ENCODE results near the gene ZNF174.
A peak's percentile ranks its signal among the peaks of the same experiment; 100 is the strongest.

ZNF174 gene

DNA sequence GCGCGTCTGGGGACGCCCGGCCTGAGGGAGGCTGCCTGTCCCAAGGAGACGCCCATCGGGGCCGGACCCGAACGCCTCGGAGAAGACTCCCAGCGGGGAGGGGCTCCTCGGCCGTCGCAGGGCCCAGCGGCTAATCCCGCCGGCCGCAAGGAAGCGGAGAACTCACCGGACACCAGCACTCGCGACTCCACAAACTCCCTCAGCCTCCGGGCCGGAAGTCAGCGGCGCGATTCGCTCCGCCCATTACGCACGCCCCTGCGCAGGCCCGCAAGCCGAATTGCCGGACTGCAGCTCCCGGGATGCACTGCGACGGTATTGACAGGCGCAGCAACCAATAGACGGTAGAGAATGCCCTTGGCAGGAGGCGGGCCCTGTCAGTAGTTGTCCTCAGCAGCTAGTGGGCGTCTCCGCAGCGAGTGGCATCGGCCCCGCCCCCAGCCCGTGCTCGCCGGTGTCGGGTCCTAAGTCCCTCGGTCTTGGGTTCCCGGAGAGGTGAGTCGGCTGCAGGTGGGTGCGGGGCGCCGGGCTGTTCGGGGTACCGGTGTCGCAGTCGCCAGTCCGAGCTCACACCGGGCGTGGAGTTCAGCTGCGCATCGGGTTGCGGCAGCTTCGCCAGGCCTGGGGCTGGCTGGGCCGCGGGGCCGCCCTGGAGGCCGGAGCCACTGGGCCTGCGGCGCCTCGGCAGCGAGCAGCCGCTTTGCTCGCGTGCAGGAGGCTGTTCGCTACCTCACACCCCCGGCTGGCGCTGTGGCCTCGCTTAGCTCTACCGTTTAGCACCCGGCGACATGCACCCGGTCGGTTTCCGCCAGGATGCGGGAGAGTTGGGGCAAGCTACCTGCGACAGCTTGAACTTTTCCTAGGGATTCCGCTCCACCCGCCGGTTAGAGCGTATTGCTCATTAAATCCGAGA is at the start of gene ZNF174, which contains the start of gene ZSCAN32:
ZNF174 (plus strand) TSS at position 437 of the 910 bp plus-strand sequence. CDS start 790 bp downstream, outside the sequence.
ZSCAN32 (minus strand) TSS at position 226 of the 910 bp plus-strand sequence. CDS start 3,447 bp downstream, outside the sequence.
- DNase-seq: peak; percentile 98

DNA sequence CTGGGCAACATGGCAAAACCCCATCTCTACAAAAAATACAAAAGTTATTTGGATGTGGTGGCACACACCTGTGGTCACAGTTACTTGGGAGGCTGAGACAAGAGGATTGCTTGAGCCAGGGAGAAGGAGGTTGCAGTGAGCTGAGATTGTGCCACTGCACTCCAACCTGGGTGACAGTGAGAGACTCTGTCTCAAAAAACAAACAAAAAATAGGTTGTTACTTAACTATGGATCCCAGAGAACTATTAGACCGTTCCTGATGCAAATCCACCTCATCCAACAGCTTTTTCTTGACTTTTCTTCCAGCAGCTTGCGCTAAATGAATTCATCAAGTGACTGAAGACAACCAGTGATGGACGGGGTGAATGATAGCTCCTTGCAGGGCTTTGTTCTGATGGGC is 45.4 kb upstream of the ZNF174 start, which contains the start of gene OR2C1:
OR2C1 (plus strand) TSS at position 301 of the 400 bp plus-strand sequence; CDS start at position 353, 52 bp downstream.
- DNase-seq: no peak

- no peak for DNase-seq
These were observed 44.9 kb upstream of the ZNF174 start for GRCh38 chr16:3356118-3356517.

DNA sequence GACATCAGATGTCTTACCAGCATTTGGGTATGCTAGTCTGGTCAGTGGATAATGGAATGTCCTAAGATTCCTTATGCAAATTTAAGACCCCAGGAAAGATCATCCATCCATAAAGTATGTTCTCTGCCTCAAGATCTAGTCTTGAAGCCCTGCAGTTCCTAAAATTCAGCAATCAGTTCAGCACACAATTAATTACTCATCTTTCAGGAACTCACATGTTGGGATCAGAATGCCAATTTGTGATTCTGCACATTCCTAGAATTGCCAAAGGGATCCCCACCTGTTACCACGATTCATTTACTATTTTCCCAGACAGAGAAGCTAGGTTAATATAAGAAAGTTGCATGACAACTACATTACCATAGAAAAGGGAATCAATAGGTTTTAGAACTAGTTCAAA is 42.1 kb upstream of the ZNF174 start:
- DNase-seq: no peak

- no peak for DNase-seq
These were observed 38.1 kb upstream of the ZNF174 start for GRCh38 chr16:3362931-3363330.

- no peak for DNase-seq
These were observed 37.2 kb upstream of the ZNF174 start for GRCh38 chr16:3363793-3364192.

DNA sequence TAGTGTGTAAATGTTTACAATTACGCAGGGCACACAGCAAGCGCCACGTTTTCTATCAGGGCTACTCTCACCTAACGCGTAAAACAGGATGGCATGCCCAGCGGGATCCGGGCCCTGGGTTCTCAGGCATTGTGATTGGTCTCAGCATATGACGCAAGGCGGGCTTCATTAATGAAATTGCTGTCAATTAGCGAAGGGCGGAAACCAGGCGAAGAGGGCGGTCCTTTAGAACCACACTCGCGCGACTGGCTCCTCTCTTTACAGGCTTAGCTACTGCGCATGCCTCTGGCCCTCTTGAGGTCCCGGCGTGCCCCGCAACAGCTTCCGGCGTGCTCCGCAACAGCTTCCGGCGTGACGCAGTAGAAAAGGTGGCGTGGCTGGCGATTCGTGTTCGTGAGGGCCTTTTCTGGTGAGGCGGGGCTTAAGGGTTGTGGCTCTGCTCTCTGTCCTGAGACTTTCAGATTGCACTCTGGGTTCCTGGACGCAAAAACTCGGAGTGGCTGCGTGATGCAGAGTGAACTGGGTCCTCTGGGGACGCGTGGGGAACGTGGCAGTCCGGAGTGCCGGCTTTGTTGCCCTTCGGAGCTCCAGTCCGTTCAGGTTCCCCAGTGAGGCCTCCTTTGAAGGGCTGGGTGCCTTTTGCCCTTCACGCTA is 36.1 kb upstream of the ZNF174 start:
- DNase-seq: peak; percentile 41

GRCh38 chr16:3369073-3369472 is 31.9 kb upstream of the ZNF174 start:
- DNase-seq: no peak

DNA sequence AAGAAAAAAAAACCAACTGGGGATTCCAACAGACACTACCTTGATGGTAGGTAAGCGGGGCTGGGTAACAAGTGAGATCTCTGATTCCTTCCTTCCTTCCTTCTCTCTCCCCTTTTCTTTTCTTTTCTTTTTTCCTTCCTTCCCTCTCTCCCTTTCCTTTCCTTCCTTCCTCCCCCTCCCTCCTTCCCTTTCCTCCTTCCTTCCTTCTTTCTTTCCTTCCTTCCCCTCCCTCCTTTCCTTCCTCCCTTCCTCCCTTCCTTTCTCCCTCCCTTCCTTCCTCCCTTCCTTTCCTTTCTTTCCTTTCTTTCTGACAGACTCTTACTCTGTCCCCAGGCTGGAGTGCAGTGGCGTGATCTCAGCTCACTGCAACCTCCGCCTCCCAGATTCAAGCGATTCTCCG is 25.3 kb upstream of the ZNF174 start:
- DNase-seq: no peak

- no peak for DNase-seq
These were observed 23.1 kb upstream of the ZNF174 start for GRCh38 chr16:3377917-3378316.

DNA sequence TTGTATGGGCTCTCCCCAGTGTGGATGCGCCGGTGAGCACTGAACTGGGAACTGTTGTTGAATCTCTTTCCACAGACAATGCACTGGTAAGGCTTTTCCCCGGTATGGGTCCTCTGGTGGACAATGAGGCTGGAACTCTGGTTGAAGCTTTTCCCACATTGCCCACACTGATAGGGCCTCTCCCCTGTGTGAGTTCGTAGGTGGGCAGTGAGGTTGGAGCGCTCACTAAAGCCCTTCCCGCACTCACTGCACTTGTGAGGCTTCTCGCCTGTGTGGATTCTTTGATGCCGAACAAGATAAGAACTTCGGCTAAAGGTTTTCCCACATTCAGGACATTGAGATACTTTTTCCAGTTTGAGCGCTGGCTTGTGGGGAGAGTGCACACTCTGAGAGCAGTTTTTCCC is 18.0 kb upstream of the ZNF174 start:
- no peak for DNase-seq

GRCh38 chr16:3388325-3388724 is 12.7 kb upstream of the ZNF174 start:
- DNase-seq: no peak

DNA sequence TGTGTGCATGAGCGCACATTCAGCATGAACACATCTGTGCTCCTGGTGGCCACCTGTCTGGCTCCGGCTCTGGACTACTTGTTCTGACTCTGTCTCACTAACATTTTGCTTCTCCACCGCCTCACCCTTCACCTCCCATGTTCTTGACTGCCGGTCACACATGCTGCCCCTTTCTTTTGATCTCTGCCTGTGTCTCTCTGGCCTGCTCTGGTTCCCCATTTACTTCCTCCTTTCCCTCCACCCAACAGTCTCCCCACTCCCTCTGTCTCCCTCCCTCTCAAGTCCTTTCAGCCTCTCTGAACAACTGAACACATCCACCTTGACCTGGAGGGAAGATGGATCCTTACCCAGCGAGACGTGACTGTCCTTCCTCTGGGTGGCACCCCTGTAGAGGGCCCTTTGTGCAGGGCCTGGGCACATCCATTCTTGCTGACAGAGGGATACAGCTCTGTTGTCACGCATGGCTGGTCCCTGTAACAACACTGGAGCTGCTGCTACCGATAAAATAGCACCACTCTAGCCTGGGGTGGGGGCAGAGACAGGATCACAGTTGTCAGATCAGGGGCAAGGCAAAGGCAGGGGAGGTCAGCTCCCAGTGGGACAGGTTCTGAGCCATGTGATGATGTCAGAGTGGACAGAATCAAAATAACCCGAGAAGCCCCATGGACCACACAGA is 11.2 kb upstream of the ZNF174 start:
- DNase-seq: no peak

- DNase-seq: no peak
These were observed 603 bp upstream of the ZNF174 start for GRCh38 chr16:3400446-3400778.

GRCh38 chr16:3401719-3402397 is 843 bp downstream of the ZNF174 start:
- DNase-seq: no peak

DNA sequence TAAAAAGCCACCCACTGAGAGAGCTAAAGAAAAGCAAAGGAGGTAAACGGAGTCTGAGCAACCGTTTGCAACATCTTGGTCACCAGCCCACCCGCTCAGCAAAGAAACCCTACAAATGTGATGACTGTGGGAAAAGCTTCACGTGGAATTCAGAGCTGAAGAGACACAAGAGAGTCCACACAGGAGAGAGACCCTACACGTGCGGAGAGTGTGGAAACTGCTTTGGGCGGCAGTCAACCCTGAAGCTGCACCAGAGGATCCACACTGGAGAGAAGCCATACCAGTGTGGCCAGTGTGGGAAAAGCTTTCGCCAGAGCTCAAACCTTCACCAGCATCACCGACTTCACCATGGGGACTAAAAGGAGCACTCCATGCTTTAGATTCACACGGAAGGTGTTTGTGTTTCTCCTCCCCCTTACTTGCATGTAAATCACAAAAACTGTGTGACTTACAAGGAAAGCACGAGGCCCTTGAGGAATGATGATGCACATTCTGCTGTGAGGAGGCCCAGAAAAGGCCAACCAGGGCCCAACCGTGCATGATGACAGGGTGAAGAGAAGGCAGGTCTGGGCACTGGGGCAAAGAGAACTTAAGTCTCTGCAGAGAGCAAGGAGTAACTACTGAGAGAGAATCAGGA is 7.7 kb downstream of the ZNF174 start:
- no peak for DNase-seq

DNA sequence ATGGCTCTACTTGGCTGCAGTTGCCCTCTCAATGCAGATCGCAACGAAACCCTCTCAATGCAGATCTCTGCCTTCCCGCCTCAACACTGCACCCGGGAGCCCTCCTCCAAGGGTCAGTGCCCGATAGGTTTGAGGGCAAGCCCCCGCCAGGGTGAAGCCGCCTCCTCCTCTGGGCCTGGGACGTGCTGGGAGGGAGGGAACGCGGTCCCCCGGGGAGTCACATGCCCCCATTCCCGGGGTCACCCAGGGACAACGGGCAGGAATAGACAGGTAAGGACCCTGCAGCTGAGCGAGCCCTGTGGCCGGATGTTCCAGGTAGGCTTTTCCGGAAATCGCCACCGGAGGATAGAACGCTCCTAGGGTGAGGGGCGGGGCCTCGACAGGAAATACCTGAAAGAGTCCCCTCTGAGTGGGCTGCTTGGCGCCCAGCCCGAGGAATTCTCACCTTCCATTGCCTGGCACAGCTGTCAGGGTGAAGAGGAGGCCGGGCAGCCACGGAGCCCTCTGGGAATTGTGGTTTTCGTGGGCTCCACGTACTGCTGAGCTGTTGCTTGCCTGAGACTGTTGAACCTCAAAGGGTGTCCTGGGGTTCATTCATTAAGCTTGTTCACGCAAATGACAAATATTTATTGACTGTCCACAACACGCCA is 12.8 kb downstream of the ZNF174 start:
- DNase-seq: no peak

- DNase-seq: no peak
These were observed 30.8 kb downstream of the ZNF174 start for GRCh38 chr16:3431779-3432219.

DNA sequence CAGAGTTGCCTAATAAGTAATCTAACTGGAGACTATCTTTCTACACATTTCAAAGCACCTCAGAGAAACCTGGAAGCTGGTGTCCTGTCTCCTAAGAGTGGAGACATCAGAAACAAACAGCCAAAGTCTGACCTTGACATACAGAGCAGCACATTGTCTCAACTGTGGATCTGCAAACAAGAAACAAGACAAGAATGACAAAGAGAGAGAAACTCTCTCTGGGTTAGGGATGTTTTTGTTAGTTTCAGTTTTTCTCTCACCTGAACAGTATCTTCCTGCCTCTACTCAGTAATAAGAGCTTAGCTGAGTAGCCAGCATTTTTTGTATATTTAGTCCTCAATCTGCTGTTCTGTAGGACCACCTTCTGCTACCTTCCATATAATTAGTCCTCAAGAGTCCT is 33.4 kb downstream of the ZNF174 start:
- DNase-seq: no peak

- DNase-seq: no peak
These were observed 38.6 kb downstream of the ZNF174 start for GRCh38 chr16:3439637-3440036.

DNA sequence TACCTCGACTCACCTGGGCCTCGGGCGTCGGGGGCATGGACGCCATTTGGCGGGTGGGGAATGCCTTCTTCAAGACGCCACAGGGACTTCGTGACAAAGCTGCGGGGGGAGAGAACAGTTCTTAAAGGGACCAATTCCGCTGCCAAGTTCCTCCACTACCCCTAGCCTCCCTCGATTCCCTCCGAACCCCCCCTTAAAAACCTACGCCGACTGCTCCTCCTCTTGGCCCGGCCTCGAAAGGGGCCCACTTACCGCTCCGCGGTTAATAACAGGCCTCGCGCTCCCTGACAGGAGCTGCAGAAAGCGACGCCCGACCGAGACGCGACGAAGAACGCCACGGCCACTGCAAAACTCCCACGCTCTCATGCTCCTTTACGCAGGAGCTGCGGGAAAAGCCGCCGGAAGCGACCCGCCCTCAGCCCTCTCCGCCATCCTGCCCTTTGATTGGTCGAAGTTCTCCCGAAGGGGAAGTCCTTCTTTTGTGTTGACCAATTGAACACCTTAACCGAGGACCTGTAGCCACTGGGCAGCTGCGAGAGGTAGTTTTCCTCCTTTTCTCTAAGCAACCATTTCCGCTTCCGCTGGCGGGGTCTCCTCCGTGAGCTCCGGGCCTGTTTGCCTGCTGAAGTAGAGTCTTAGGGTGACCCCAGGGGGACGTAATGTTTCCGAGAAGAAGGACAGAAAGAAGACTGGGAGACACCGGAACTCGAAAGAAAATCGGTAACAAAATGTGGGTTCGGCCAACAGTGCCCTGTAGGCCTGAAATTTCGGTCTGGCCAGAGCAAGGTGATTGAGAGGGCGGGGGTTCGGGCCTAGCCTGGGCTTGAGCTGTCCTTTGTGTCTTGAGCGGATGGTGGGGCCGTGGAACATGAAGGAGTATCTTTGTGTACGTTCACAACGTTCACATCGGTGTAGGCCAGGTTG is 42.4 kb downstream of the ZNF174 start, which contains the start of the genes NAA60 and ZNF597:
NAA60 (plus strand) TSS at position 573 of the 924 bp plus-strand sequence. CDS start 32,548 bp downstream, outside the sequence.
ZNF597 (minus strand) TSS at position 397 of the 924 bp plus-strand sequence; CDS start at position 46, 351 bp downstream.
- peak; percentile 90 for DNase-seq
